Choroid plexus epithelial cell (primary cell): ENCODE results near the gene M6PR.

ENCODE experiments used
- DNase-seq: peaks from one replicate; pipeline ENCODE4 v3.0.0-alpha.2; 2010; ENCODE audit warnings: low read depth
- H3K4me3 ChIP-seq: 2 replicates; pipeline ENCODE4 v1.5.1; 2011; ENCODE audit warnings: low read depth, mild to moderate bottlenecking, control low read depth, low read length, moderate library complexity
- TF ChIP-seq, protein P1 (sequence below): conservative IDR thresholded peaks from 2 replicates; pipeline ENCODE4 v1.5.1; 2011; ENCODE audit warnings: low read depth, mild to moderate bottlenecking, control low read depth, inconsistent platforms, low read length, moderate library complexity

M6PR gene

DNA sequence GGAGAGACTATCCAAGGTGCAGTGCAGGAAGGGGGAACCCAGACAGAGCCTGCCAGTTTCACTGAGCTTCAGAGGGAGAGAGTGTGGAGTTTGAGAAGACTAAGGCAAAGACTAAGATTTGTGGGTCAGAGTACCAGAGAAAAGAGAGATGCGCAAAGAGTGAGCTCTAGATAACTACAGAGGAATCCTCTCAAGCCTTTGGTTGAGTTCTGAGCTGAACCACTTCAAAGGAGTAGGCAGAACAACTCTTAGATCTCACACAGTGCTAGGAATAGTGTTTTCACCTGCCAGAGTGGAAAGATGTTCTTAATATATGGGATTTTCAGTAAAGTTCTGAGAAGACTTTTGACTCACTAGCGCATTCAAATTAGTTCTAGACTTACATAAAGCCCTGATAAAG lies 10.7 kb upstream of the M6PR start:
- DNase-seq = no peak
- TF ChIP-seq, protein P1, sequence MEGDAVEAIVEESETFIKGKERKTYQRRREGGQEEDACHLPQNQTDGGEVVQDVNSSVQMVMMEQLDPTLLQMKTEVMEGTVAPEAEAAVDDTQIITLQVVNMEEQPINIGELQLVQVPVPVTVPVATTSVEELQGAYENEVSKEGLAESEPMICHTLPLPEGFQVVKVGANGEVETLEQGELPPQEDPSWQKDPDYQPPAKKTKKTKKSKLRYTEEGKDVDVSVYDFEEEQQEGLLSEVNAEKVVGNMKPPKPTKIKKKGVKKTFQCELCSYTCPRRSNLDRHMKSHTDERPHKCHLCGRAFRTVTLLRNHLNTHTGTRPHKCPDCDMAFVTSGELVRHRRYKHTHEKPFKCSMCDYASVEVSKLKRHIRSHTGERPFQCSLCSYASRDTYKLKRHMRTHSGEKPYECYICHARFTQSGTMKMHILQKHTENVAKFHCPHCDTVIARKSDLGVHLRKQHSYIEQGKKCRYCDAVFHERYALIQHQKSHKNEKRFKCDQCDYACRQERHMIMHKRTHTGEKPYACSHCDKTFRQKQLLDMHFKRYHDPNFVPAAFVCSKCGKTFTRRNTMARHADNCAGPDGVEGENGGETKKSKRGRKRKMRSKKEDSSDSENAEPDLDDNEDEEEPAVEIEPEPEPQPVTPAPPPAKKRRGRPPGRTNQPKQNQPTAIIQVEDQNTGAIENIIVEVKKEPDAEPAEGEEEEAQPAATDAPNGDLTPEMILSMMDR = no peak
- no peak overlapping the region for H3K4me3 ChIP-seq

DNA sequence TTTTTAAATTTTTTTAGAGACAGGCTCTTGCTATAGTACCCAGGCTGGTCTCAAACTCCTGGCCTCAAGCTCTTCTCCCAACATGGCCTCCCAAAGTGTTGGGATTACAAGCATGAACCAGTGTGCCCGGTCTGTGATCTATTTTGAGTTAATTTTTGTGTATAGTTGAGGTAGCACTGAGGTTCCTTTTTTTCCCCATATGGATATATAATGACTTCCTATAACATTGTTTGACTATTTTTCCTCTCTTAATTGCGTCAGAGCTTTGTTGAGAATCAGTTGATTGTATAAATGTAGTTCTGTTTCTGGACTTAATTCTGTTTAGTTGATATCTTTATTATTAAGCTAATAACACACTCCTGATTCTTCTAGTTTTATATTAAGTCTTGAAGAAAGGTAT lies 8.6 kb upstream of the M6PR start:
- no peak overlapping the region for H3K4me3 ChIP-seq
- TF ChIP-seq, protein P1 = no peak
- no peak for DNase-seq

DNA sequence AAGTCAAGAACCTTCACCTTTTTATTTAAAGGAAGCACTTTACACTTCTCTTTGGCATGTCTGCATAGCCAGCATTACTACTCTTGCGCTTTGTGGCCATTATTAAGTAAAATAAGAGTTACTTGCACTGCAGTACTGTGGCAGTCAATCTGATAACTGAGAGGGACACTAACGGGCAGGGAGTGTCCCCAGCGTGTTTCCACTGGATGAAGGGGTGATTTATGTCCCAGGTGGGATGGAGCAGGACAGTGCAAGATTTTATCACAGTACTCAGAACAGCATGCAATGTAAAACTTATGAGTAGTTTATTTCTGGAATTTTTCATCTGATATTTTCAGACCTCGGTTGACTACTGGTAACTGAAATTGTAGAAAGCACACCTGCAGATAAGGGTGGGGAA lies 8.1 kb upstream of the M6PR start:
- DNase-seq = no peak
- TF ChIP-seq, protein P1 = no peak
- no peak overlapping the region for H3K4me3 ChIP-seq

DNA sequence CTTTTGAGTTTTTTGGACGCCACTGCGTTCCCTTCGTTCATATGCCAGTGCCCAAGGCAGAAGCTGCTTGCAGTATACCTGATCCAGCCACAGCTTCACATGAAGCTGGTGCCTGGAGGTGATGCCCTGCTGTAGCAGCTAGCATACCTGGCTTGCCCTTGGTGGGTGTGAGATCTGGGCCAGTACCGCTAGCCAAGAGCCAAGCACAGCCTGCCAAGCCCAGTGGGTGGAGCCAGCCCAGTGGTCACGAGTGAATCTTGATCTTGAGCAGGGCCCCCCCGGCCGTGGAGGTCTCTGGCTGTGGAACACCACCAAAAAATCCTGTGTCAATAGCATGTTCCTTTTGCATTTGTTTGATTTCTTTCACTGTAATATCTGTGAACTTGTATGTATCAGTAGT lies 7.3 kb upstream of the M6PR start:
- no peak for DNase-seq
- TF ChIP-seq, protein P1 = no peak
- no peak overlapping the region for H3K4me3 ChIP-seq

DNA sequence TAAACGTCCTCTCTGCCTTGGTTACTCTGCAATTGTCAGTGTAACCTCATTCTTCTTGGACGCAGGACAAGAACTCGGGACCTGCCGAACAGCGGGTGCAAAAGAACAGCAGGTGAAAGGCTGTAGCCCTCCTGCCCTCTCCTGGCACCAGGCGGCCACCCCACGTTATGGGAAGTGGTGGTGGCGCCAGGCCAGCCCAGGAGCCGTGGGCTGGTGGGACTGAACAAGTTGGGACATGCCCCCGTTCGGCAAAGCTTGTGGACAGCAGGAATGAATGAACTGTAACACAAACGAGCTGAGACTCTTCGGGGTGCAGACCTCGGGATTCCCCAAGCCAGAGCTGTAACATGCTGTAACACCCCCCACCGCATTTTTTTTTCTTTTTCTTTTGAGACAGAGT lies 6.6 kb upstream of the M6PR start:
- no peak overlapping the region for H3K4me3 ChIP-seq
- TF ChIP-seq, protein P1 = no peak
- no peak for DNase-seq

DNA sequence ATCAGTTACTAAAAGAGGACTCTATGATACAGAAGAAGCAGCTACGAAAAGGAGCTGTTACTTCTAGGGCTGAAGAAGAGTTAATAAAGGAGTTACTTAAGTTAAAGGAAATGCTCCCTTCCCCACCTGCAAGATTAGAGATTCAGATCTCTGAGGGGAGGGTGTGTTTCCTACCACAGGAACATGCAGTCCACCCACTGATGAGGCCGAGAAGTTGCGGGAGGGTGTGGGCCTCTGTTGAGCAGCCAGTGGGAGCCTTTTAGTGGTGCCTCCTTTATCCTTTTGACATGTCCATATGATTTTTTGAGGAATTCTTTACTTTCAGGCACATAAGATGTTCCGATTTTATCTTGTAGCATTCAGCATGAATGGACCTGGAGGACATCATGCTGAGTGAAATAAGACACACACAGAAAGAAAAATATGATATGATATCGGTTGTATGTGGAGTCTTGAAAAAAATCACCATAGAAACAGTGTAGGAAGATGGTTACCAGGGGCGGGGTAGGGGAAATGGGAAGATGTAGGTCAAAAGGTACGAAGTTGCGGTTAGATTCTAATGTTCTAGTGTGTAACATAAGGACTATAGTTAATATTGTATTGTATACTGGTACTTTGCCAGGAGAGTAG lies 4.4 kb upstream of the M6PR start:
- H3K4me3 ChIP-seq = no peak overlapping the region
- TF ChIP-seq, protein P1 = no peak
- no peak for DNase-seq

DNA sequence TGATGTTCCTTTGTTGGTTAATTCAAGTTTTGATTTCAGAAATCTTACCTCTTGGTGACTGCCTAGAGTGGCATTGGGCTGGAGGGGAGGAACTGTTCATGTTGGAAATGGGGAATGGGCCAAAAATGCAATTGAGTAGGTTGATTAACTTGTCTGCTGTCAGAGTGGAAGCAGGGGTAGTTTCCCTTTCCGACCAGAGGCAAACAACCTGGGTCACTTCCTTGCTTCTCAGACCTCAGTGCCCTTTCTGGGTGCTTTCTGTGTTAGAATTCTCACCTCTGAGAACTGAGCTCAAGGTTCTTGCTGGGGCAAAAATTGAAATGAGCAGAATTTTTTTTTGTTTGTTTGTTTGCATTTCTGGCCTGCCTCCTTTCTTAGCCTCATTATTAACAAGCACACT lies 2.3 kb upstream of the M6PR start:
- DNase-seq = no peak
- no peak overlapping the region for H3K4me3 ChIP-seq
- TF ChIP-seq, protein P1 = no peak
